ENCODE measurements around the gene FUT1.
"Not testable (repeated sequence)": the region's sequence is repeated elsewhere in the genome, so short reads cannot be mapped to it uniquely, and the experiment has no call there.

The FUT1 gene

GRCh38 chr19:48740164-48740972, 12.1 kb downstream of the FUT1 start, which contains the start of gene RASIP1:
Gene RASIP1 (minus strand): TSS chr19:48740610. CDS start chr19:48740282, 328 bp downstream.
- DNase-seq: no peak

DNA sequence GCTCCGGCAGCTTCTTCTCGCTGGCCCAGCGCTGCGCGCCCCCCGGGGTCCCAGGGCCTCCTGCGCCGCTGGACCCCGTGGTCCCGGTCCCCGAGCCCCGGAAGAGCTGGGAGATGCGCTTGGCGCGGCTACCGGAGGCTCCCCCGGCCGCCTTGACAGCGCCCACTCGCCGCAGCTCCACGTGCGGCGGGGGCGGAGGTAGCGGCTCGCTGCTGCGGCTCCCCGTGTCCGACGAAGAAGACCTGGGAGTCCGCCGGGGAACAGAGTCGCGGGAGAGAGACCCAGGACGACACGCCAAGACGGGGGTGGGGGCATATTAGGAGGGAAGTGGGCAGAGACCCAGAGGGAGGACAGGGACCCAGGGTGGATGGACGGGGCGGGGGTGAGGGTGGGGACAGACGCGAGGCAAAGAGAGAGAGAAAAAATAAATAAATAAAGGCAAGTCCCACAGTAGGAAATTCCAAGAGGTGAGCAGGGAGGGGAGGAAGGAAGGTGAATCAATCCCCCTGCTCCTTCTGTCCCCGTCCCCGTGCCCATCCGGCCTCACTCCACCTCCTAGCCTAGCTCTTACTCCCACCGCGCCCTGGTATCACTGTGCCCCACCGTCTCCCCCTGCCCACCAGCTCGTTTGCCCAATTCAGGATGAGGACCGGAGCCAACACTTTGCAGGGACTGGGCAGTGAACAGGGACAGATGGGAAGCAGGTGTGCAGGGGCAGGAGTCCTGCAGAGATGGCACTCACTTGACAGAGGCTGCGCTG, 12.9 kb downstream of the FUT1 start:
- DNase-seq: no peak

DNA sequence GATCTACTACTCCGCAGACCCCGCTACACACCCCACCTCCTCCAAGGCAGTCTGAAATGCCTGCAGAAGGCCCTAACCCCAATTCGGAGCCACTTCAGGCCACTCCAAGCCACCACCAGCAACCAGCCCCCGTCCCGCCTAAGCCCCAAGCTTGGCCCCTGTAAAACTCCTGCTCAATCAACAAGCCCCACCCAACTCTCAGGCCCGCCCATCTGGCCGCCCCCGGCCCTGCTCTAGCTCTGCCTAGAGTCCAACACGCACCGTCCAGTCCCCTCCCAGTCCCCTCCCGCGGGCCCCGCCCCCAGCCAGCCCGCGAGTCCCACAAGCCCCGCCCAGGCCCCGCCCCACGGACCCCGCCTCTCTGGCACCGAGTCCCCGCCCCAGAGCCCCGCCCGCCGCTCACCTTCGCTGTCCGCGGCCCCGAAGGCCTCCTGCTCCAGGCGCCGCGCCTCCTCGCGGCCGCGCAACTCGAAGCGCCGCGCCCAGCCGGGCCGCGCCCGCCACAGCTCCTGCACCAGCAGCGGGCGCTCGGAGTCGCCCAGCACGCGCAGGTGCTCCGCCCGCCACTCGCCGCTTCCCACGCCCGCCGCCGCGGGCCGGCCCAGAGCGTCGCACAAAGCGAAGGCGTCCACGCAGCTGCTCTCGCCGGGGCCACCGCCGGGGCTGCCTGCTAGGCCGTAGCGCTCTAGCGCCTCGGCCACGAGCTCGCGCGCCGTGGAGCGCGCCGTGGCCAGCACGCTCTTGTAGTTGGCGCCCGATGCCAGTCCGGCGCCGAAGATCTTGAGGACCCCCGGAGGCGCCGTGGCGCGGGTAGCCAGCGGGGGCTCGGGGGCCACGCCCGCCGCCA, 13.7 kb downstream of the FUT1 start:
- peak; percentile 85 for DNase-seq

- no peak for DNase-seq
Measured at GRCh38 chr19:48737360-48737998, 15.0 kb downstream of the FUT1 start.

GRCh38 chr19:48735031-48735615, 17.3 kb downstream of the FUT1 start:
- DNase-seq: no peak

DNA sequence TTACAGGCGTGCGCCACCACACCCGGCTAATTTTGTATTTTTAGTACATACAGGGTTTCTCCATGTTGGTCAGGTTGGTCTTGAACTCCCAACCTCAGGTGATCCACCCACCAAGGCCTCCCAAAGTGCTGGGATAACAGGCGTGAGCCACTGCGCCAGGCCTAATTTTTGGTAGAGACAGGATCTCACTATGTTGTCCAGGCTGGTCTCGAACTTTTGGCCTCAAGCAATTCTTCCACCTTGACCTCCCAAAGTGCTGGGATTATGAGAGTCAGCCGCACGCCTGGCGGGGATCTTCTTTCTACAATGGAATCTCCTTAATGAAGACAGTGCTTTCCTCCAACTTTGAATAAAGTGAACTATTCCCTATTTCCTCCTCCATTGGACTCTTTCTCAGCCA, 17.8 kb downstream of the FUT1 start:
- DNase-seq: no peak

- no peak for DNase-seq
Measured at GRCh38 chr19:48731452-48731851, 21.0 kb downstream of the FUT1 start.

DNA sequence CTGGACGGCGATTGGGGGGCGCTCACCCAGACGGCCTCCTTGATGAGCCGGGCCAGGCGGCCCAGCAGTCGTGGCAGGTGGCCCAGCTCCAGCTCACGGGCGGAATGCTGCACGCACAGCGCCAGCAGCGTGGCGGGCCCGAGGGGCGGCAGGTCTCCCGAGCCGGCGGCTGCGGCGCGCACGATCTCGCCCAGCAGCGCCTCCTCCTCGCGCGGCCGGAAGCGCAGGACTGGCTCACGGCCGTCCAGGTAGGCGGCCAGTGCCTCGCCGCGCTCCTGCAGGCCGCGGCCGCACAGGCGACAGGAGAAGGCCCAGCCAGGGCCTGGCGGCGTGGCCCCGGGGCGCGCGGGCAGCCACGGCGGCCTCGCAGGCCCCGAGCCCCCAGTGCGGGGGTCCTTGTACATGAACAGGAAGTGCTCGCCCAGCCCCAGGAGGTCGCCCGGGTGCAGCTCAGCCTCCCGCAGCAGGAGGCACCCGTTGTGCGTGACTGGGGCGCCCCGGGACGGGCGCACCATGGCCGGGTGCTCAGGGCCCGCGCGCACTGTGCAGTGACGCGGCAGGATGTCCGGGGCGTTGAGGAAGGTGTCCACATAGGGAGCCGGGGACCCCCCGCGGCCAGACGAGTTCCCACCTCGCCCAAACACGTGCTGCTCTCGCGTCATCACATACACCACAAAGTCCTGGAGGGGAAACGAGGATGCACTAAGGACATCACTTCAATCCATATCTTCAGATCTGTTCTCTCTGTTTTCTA, 23.4 kb downstream of the FUT1 start:
- no peak for DNase-seq

- DNase-seq: no peak
Measured at GRCh38 chr19:48726556-48726955, 25.9 kb downstream of the FUT1 start.

DNA sequence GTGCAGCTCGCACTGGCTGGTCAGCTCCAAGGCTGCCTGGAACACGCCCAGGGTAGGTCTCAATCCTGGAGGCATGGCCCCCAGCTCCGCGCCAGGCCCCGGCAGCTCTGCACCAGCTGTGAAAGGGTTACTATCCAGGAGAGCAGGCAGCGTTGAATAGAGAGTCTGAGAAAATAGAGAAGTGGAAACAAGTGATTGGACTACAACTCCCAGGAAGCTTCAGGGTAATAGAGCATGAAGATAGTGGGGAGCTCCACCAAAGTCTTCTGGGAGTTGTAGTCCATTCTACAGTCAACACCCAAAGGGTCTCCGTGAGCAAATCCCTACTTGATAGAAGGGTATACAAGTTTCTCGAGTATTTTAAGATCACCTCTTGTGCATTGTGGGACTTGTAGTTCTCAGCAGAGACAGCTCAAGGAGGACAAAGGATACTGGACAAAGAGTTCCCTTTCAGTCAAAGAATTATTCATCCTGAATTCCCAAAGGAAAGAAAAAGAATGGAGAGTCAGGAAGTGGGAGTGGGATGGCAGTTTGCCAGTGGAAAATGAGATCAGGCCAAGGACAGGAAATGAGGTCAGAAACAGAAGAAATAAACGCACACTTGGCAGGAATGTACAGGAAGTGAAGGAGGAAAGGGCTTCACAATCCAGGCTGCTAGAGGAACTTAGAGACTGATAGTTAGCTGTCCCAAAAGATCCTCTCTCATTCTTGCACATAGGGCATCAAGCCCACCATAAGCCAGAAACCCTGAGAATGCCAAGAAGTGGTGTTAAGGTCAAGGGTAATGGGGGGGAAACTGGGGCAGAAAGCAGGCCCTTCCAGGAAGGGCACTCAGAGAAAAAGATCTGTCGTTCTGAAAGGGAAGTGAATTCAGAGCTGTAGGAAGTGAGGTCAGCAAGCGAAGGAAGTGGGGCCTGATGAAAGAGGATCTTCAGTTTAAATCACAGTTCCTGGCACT, 27.4 kb downstream of the FUT1 start:
- peak; percentile 86 for DNase-seq

GRCh38 chr19:48722196-48722708, 30.2 kb downstream of the FUT1 start:
- DNase-seq: no peak

DNA sequence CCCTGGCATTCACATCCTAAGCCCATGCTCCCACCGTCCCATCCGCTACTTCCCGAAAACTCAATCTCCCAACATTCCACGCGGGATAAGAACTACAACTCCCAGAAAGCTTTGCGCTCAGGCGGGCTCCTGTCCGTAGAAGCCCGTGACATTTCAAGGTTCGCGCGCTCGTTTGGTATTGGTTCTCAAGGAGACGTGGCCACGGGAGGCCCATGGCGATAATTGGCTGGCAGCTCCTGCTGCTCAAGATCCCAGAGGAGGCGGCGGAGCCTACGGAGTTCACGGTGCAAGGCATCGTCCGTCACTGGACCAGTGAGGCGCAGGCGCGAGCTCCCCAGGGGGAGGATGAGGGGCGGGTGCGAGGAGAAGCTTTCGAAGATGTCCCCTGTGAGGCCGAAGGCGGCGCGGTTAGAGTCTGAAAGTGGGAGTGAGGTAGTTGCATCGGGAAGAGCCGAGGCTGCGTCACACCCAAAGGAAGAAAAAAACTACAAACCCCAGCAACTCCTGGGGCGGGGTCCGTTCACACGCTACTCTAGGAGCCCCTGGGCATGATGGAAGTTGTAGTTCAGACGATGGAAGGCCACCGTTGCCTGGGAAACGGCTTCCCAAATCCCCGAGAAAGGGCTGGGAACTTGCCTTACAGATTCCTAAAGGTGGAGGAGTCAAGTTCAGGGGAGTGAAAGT, 31.7 kb downstream of the FUT1 start:
- peak; percentile 100 for DNase-seq

GRCh38 chr19:48720251-48720612, 32.2 kb downstream of the FUT1 start:
- no peak for DNase-seq

- DNase-seq: no peak
Measured at GRCh38 chr19:48719263-48720171, 32.9 kb downstream of the FUT1 start, which contains the start of gene MAMSTR. Gene MAMSTR (minus strand): TSS chr19:48719725. CDS start chr19:48719031, 694 bp downstream.

DNA sequence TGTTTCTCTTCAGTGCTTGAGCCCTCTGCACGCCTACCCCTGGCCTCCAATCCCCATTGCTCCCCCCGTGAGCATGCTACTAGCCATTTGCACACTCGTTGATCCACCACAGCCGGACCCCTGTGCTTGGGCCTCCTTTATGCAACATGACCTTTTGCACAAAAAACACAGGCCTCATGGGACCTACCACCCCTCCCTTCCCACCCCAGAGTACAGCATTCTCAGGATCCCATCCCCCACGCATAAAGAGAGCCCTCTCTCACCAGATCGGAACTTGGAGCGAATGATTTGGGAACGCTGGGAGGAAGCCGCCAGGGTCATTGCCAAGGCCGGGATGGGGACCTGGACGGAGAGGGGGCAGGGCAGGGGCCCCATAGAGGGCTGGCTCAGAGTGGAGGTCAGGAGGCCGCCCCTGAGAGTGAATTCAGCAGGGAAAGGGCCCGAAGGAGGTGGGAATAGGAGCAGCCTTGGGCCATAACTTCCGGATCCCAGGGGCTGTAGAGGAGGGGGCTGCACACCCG, 33.7 kb downstream of the FUT1 start:
- no peak for DNase-seq

GRCh38 chr19:48718106-48718505, 34.3 kb downstream of the FUT1 start:
- DNase-seq: not testable (repeated sequence)

DNA sequence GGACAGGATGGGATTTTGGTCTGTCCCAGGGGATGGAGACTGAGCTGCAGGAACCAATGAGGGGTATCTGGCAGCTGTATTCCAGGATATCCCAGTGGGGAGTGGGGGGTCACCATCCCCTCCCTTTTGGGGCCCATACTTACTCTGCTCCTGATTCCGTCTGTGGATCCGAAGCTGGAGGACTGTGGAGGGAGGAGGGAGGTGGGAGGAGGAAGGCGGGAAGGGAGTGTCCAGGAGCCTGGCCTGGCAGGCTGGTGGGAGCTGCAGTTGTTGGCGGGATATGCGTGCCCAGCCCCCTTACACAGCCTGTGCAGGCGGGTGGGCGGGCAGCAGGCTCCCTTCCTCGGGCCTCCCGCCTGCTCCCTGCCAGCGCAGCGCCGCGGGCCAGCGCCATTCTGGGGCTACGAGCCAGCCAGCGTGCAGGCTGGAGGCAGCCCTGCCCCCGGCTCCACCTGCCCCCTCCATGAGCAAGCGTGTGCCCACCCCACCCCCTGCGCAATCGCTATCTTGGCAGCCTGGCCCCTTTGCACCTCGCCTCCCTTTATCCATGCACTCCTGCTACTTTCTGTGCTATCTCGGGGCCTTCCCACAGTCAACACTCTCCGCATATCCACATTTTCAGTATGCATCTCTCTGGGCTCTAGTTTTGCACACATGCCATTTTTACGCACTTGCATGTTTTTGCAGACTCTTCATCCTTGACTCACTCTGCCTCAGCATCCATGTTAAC, 35.7 kb downstream of the FUT1 start:
- peak; percentile 62 for DNase-seq

All from NCI-H226 (cell line).